IgD-negative memory B cell (primary cell): Measurements from ENCODE around the gene FTCD. TPM values are rescaled to one million over a fixed set of nuclear protein-coding genes. Genes with fewer than 3 reads are reported as not detected.
"Not testable (repeated sequence)": the region's sequence is repeated elsewhere in the genome, so short reads cannot be mapped to it uniquely, and the experiment has no call there.

Source experiments
- H3K27ac Mint-ChIP-seq, 3 donors: one replicate each; pipeline ENCODE4 v1.8.0; 2020 to 2022; ENCODE audit warnings: mild to moderate bottlenecking in 3 of 3, mixed read lengths in 3 of 3, moderate library complexity in 1 of 3
- H3K27me3 Mint-ChIP-seq: one replicate; pipeline ENCODE4 v1.8.0; 2021; ENCODE audit warnings: mixed read lengths
- H3K36me3 Mint-ChIP-seq: one replicate; pipeline ENCODE4 v1.8.0; 2020; ENCODE audit warnings: mild to moderate bottlenecking, mixed read lengths
- H3K4me1 Mint-ChIP-seq, 3 donors: one replicate each; pipeline ENCODE4 v1.8.0; 2020 to 2022; ENCODE audit warnings: mixed read lengths in 3 of 3, mild to moderate bottlenecking in 1 of 3
- H3K4me3 Mint-ChIP-seq, 4 donors: one replicate each; pipeline ENCODE4 v1.8.0; 2020 to 2022; ENCODE audit warnings: mild to moderate bottlenecking in 4 of 4, mixed read lengths in 4 of 4, moderate library complexity in 3 of 4
- H3K9me3 Mint-ChIP-seq, 3 donors: one replicate each; pipeline ENCODE4 v1.8.0; 2020 to 2021; ENCODE audit warnings: mixed read lengths in 3 of 3, mild to moderate bottlenecking in 1 of 3
- polyA plus RNA-seq: library from polyadenylated mRNA; unstranded; fragments of 300-500 nt; fragmentation: Illumina TruSeq; gene quantifications from one replicate; pipeline ENCODE4 v1.2.3, GENCODE V29; 2021

Gene FTCD
- polyA plus RNA-seq, 1 donor from 2014 or later = not detected

DNA sequence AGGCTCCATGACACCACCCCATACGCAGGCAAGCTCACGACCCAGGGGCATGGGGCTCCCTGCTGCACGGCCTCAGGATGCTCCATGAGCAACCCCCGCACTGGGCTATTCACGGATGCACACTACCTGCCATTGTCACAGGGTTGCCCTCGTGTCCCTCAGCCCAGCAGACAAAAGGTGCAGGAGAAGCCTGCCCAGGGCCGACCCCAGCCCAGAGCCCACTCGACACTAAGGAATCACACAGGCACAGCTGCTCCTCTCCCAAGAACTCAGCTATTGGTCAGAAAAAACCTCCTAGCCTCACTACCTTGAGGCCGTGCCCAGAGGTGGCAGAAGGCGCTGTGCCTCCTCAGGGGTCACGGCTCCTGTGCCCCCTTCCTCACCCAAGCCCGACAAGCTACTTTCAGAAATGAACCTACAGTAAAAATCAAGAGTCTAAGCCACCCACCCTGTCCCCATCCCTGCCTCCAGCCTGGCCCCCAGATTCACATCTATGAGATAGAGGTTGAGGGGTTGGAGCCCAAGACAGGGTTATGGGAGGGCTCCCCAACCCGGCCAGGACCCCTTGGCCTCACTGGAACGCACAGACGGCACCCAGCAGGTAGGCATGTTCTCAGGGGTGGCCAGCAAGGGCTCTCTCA is 35.2 kb upstream of the FTCD start:
- Mint-ChIP-seq H3K27ac (no peak overlapping the region), H3K9me3 (no peaks in the 10 kb centered on the region), H3K4me3 (no peak overlapping the region), H3K4me1 (peaks cover 1 to 3% (median 1%) of the 10 kb centered on the region in 3 donors), H3K36me3 (peaks cover 4% of the 10 kb centered on the region), H3K27me3 (no peaks in the 10 kb centered on the region)

- Mint-ChIP-seq H3K9me3 (no peaks in the 10 kb centered on the region), H3K4me1 (peaks cover 1 to 5% (median 3%) of the 10 kb centered on the region in 3 donors), H3K27ac (no peak overlapping the region), H3K4me3 (no peak overlapping the region), H3K36me3 (peaks cover 4% of the 10 kb centered on the region), H3K27me3 (no peaks in the 10 kb centered on the region)
Measured at GRCh38 chr21:46189959-46190490, 34.6 kb upstream of the FTCD start.

- peak overlapping the region in 1 of 3 donors; percentile 33 for H3K27ac Mint-ChIP-seq
- H3K4me1 Mint-ChIP-seq = peaks cover 1 to 6% (median 3%) of the 10 kb centered on the region in 3 donors
- H3K4me3 Mint-ChIP-seq = no peak overlapping the region
- no peaks in the 10 kb centered on the region for H3K9me3 Mint-ChIP-seq
- peaks cover 4% of the 10 kb centered on the region for H3K36me3 Mint-ChIP-seq
- no peaks in the 10 kb centered on the region for H3K27me3 Mint-ChIP-seq
Measured at GRCh38 chr21:46189213-46189958, 34.0 kb upstream of the FTCD start.

DNA sequence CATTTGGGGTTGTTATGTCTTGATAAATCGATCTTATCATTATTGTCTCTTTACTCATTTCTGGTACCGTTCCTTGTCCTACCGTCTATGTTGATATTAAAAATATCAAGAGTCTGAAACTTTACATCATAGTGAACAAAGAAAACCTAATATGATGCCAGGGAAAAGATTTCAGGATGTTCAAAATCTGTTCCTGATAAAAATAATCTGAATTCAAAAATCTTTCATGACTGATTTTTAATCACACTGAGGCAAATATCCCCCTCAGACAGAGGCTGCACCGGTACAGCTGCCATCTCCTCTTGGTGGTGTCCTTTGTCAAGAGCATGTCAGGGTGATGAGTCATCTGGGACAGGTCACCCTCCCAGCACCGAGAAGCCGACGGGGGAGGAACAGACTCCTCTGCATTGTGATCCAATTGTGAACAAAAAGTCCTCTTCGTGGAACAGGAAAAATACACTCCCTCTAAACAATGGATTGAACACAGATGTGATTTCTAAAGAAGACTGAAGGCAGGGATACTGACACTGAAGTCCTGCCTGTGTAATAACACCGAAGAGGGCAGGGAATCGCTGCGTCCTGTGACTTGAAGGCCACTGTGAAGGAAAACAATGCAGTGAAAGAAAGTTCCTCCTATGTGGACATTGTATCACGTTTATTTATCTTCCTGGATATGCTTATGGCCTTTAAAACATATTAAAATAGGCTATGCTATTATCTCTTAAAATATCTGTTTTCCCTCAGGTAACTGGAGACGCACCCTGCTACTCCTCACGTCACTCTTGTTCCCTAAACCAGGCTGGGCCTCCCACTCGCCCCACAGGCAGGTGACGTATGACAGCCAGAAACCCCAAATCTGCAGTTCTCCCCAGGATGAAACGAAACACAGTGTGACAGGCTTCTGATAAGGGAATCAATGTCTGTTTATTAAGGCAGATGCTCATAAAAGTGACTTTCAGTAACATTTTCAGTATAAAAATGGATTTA is 33.1 kb upstream of the FTCD start:
- peak overlapping the region in 1 of 3 donors; percentile 13 for H3K27ac Mint-ChIP-seq
- H3K4me3 Mint-ChIP-seq = peak overlapping the region in 1 of 4 donors; percentile 86
- H3K36me3 Mint-ChIP-seq = peaks cover 4% of the 10 kb centered on the region
- H3K4me1 Mint-ChIP-seq = peaks cover 1 to 6% (median 3%) of the 10 kb centered on the region in 3 donors
- H3K27me3 Mint-ChIP-seq = no peaks in the 10 kb centered on the region
- H3K9me3 Mint-ChIP-seq = no peaks in the 10 kb centered on the region

GRCh38 chr21:46187814-46188213 is 32.4 kb upstream of the FTCD start:
- Mint-ChIP-seq H3K36me3 (peaks cover 4% of the 10 kb centered on the region), H3K9me3 (no peaks in the 10 kb centered on the region), H3K4me1 (peaks cover 1 to 6% (median 3%) of the 10 kb centered on the region in 3 donors), H3K27me3 (no peaks in the 10 kb centered on the region), H3K4me3 (peak overlapping the region in 1 of 4 donors; percentile 86), H3K27ac (peak overlapping the region in 1 of 3 donors; percentile 13)

GRCh38 chr21:46187261-46187660 is 31.9 kb upstream of the FTCD start:
- Mint-ChIP-seq H3K9me3 (no peaks in the 10 kb centered on the region), H3K27me3 (no peaks in the 10 kb centered on the region), H3K4me3 (peak overlapping the region in 1 of 4 donors; percentile 86), H3K4me1 (peaks cover 1 to 6% (median 3%) of the 10 kb centered on the region in 3 donors), H3K36me3 (peaks cover 4% of the 10 kb centered on the region), H3K27ac (no peak overlapping the region)

- no peak overlapping the region for H3K27ac Mint-ChIP-seq
- H3K27me3 Mint-ChIP-seq = no peaks in the 10 kb centered on the region
- H3K4me3 Mint-ChIP-seq = peak overlapping the region; percentile 88 to 95 (median 94)
- peaks cover 1 to 6% (median 3%) of the 10 kb centered on the region in 3 donors for H3K4me1 Mint-ChIP-seq
- no peaks in the 10 kb centered on the region for H3K9me3 Mint-ChIP-seq
- peaks cover 4% of the 10 kb centered on the region for H3K36me3 Mint-ChIP-seq
Measured at GRCh38 chr21:46185716-46186115, 30.3 kb upstream of the FTCD start.

DNA sequence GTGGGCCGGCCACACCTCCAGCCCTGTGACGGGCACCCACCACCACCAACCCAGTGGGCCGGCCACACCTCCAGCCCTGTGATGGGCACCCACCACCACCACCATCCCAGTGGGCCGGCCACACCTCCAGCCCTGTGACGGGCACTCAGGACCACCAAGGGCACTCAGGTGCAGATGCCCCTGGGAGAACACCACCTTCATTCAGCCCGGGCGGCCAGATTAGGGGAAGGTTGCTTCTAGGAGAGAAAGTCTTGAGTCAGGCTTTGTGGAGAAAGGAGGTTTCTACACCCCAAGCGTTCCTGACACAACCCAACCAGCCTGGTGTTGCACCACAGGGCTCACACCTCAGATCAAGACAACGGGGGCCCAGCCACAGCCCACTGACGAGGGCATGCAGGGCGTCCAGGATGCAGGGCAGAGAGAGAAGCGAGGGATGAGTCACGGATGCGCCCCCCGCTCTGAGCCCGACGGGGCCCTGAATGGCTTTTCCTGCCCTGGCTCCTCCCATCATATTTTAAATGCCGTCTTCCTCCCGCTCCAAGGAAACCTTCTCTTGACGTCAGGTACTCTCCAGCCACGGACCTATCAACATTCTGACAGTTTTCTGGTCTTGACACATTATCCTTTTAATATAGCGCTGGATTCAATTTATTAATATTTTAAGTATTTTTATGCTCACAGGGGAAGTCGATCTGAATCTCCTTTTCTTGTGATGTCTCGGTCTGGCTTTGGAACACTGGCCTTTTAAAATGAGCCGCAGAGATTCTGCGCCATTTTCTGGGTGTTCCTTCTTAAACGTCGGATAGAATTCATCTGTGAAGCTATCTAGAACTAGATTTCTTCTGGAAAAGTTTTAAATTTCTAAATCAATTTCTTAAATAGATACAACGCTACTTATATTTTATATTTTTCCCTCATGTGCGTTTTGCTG is 29.5 kb upstream of the FTCD start:
- Mint-ChIP-seq H3K27me3 (no peaks in the 10 kb centered on the region), H3K4me1 (peaks cover 0 to 6% (median 3%) of the 10 kb centered on the region in 3 donors), H3K36me3 (peaks cover 4% of the 10 kb centered on the region), H3K27ac (peak overlapping the region; percentile 69 to 92 (median 86)), H3K9me3 (no peaks in the 10 kb centered on the region), H3K4me3 (peak overlapping the region; percentile 88 to 95 (median 94))

DNA sequence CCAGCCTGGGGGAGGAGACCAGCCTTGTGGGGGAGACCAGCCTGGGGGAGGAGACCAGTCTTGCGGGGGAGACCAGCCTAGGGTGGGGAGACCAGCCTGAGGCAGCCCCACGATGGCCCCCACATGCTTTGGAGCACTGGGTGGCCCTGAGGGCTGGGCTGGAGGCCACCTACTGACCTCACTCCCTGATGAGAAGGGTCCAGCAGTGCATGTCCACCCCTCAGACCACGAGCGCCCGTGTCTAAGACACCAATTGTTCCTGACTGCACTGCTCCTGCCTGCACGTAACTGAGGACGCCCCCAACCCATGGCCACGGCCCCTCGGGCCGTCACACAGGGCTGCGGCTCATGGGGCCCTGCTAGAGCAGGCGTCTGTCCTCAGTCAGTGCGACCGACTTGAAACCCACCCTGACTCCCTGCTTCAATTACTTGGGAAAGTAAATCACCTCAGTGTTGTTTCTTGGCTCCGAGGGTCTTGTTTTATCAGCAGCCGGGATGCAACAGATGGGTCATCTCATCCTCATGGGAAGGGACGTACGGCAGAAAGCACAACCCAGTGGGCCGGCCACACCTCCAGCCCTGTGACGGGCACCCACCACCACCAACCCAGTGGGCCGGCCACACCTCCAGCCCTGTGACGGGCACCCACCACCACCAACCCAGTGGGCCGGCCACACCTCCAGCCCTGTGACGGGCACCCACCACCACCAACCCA is 28.7 kb upstream of the FTCD start, which contains the start of gene SPATC1L:
Gene SPATC1L (minus strand): TSS at position 550 of the 715 bp plus-strand sequence. CDS start 1,643 bp downstream, outside the sequence.
- H3K4me1 Mint-ChIP-seq = peaks cover 0 to 6% (median 3%) of the 10 kb centered on the region in 3 donors
- peak within 1 kb of the TSS; percentile 88 to 95 (median 94) for H3K4me3 Mint-ChIP-seq
- H3K9me3 Mint-ChIP-seq = no peaks in the 10 kb centered on the region
- H3K36me3 Mint-ChIP-seq = peaks cover 4% of the 10 kb centered on the region
- peak within 1 kb of the TSS; percentile 69 to 92 (median 86) for H3K27ac Mint-ChIP-seq
- no peaks in the 10 kb centered on the region for H3K27me3 Mint-ChIP-seq

GRCh38 chr21:46183337-46183909 is 28.0 kb upstream of the FTCD start:
- not testable (repeated sequence) for H3K9me3 Mint-ChIP-seq, H3K27me3 Mint-ChIP-seq, H3K4me1 Mint-ChIP-seq, H3K27ac Mint-ChIP-seq, H3K36me3 Mint-ChIP-seq
- H3K4me3 Mint-ChIP-seq = peak overlapping the region; percentile 40 to 86 (median 72)

- Mint-ChIP-seq H3K4me3 (peak overlapping the region; percentile 40 to 86 (median 72)), H3K9me3 (peaks cover 0 to 2% (median 1%) of the 10 kb centered on the region in 3 donors), H3K27me3 (no peaks in the 10 kb centered on the region), H3K36me3 (peaks cover 2% of the 10 kb centered on the region), H3K4me1 (peaks cover 0 to 6% (median under 1%) of the 10 kb centered on the region in 3 donors), H3K27ac (peak overlapping the region in 1 of 3 donors; percentile 82)
Measured at GRCh38 chr21:46182548-46183336, 27.4 kb upstream of the FTCD start.

DNA sequence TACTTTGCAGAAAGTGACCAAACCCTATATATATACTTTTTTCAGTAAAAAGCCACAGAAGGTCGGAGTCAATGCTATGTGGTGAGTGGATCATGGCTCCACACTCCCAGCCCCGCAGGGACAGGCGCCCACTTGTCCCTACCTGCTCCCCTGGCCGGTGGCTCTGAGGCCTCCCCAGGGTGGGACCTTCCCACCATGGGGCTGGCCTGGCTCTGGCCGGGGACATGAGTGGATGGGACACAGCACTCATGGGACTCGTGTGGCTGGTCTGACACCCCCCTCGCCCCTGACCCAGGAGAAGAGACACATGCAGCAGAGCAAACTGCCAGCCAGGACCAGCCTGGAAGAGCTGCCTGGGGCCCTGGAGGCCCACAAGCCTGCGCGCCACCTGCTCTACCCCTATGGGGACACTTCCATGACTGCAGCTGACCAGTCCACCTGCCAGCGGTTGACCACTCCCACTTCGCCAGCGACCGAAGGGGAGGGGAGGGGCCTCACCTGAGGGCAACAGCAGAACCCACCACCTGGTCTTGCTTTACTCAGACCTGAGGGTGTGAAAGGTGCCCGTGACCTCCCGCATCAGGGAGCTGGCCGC is 26.7 kb upstream of the FTCD start:
- Mint-ChIP-seq H3K9me3 (peaks cover 2 to 4% (median 3%) of the 10 kb centered on the region in 3 donors), H3K4me3 (peak overlapping the region in 1 of 4 donors; percentile 38), H3K4me1 (peaks cover 0 to 6% (median 4%) of the 10 kb centered on the region in 3 donors), H3K27me3 (no peaks in the 10 kb centered on the region), H3K36me3 (peaks cover 2% of the 10 kb centered on the region), H3K27ac (no peak overlapping the region)
